NCI-H1092 treated with DMSO at 0.1 percent for 48 hours (cell line): Measurements from ENCODE around the gene RSRP1.
"Not testable (repeated sequence)": the region's sequence is repeated elsewhere in the genome, so short reads cannot be mapped to it uniquely, and the experiment has no call there.

ENCODE experiments used
- DNase-seq: peaks from one replicate; lab custom pipeline; 2025; lab: John Stamatoyannopoulos, UW

The RSRP1 gene, protein sequence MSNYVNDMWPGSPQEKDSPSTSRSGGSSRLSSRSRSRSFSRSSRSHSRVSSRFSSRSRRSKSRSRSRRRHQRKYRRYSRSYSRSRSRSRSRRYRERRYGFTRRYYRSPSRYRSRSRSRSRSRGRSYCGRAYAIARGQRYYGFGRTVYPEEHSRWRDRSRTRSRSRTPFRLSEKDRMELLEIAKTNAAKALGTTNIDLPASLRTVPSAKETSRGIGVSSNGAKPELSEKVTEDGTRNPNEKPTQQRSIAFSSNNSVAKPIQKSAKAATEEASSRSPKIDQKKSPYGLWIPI

DNA sequence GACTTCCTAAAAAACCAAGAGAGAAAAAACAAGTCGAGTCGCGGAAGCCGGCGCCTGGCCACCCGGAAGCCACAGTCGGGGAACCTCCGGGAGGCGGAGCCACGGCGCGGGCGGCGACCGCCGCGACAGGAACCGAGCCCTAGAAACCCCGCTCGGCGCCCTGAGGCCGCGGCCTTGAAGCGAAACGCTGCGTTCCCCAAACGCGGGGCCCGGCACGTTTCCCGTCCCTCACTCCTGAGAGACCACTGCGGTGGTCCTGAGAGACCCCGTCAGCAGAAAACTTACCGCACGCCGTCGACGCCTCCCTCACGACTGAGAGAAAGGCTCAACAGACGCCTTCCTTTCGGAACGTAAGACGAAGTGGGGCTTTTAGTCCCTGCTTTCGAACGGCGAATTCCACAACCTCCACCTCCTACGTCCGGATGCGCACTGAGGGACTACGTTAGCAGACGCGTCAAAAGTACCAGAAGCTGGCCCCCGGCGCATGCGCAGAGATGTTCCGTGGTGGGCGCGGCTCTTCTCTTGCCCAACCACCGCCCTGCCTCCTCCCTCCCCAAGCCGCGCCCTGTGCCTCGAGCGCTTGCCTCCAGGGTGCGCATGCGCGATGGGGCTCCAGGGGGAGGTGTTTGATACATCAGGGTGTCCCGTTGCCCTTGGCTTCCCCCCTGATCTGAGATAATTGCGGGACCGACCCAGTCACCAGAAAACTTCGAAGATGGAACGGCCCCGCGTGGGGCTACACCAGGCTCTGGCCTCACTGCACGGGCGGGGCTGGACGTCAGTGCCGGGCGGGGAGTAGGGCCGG, at the start of gene RSRP1:
TSS of gene RSRP1 (minus strand) at position 431 of the 805 bp plus-strand sequence. CDS start 491 bp downstream, outside the sequence.
- DNase-seq = peak; percentile 100

DNA sequence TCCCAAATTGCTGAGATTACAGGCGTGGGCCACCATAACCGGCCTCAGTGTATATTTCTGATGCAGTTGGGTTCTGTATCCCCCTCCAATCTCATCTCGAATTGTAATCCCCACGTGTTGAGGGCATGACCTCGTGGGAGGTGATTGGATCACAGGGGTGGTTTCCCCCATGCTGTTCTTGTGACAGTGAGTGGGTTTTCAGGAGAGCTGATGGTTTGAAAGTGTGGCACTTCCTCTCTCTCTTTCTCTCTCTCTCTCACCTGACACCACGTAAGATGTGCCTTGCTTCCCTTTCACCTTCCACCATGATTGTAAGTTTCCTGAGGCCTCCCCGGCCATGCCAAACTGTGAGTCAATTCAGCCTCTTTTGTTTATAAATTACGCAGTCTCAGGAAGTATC, 49.2 kb upstream of the RSRP1 start:
- not testable (repeated sequence) for DNase-seq

DNA sequence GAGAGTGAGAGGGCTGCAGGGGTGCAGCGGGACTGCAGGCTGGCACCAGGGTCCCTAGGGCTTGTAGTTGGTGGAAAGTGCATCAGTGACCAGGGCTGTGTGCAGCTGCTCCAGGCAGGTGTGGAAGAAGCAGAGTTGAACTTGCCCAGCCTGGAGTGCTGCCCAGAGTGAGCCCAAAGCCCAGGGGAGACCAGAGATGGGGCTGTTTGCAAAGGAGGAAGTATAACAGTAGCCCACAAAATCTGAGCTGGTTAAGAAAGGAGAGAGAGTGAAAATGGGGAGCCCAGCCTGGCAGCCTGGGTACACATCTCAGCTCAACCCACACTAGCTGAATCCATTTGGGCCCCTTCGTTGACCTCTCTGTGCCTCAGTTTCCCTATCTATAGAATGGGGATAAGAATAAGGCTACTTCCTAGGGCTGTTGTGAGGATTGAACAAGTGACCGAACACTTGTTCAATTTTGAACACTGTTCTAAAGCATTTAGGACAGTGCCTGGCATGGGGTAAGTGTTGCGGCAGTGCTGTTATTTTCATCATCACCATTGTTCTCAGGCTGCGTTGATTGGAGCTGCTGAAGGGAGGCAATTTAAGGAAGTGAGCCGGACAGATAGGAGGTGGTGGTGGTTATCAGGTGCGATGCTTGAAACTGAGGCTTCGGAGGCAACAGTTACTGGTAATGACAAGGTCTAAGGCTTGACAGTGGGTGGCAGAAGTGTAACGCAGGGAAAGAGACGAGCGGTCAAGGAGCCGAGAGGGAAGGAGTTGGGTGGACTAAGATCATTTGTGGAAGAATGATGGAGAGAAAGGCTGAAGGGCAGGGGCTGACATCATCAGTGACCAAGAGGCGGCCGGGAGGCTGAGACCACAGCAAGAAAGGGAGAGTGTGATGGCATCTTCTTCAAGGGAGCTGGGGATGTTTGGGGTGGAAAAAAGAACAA, 47.9 kb upstream of the RSRP1 start:
- DNase-seq = not testable (repeated sequence)

DNA sequence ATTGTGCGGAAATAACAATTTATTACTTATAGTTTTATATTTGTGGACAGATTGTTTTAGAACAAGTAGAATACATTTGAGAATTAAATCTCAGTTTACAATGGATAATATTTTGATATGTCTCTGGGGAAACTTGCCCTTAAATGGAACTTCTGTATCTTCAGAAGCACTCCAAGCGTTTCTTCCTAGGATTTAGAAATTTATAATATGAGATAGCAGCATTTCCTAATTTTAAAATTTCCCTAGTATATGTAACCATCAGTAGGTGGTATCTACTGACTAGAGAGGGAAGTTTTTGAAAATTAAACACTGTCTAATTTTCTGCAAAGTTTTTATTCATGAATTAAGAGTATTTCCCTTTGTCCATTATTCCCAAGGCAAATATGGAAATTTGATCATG, 46.2 kb upstream of the RSRP1 start:
- DNase-seq = not testable (repeated sequence)

DNA sequence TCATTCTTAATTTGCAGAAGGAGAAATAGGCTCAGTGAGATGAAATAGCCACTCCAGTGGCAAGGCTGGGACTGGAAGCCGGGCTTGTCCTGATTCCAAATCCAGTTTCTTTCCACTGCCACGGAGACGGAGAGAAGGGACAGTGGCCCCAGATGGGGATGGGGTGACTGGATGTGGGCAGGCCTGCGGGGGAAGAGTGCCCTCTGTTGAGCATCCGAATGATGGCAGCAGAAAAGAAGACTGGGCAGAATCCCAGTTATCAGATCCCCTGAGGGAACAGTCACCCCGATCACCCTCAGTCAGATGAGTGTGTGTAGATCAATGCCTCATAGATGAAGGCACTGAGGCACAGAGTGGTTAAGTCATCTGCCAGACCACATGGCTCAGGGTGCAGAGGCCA, 42.8 kb upstream of the RSRP1 start:
- not testable (repeated sequence) for DNase-seq

DNA sequence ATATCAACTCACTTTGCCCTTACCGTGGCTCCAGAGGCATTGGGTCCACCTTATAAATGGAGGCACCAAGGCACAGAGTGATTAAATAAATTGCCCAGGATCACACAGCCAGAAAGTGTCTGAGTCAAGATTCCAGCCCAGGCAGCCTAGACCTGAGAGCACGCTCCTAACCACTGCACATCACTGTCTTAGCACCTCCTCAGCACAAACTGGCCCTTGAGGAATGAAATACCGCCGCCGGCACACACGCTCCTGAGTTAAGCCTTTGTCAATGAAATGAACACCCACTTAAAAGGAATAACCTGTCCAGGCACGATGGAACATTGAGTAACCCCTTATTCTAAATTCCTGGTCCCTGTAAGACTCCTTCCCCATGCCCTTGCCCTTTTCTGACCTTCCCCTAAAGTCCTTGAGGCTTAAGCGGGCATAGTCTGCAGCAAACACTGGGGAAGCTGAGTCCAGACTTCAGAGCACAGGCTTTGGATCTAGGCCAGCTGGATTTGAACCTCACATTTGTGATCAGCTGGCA, 41.4 kb upstream of the RSRP1 start:
- DNase-seq = not testable (repeated sequence)

DNA sequence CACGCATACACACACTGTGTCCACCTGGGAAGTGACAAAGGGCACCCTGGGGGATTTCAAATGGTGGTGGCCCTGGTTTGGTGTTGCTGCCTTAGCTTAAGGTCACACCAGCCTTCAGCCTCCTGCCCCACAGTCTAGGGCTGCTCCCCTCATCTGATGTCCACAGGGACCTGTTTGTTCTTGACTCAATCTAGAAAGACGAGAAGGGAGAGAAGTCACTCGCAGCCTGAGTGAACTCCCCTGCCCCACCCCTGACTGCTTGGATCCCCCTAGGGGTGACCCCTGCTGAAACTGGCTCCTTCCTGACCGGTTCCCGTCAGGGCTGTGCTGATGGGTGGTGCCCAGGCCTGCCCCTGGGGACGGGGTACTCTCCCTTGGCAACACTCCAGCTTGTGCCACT, 39.9 kb upstream of the RSRP1 start:
- not testable (repeated sequence) for DNase-seq

DNA sequence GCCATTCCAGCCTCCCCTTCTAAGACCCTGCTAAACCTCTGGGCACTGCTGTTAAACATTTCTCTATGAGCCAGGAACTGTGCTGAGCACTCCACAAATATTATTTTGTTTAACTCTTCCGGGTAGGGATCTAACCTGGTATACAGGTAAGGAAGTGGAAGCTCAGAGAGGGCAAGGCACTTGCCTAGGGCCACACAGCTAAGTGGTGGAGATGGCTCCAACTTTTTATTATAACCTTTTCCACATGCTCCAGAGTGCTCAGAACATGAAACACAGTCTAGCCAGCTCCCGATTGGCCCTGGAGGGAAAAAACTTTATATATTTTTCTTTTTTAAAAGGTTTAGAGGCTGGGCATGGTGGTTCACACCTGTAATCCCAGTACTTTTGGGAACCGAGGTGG, 38.6 kb upstream of the RSRP1 start:
- DNase-seq = not testable (repeated sequence)

DNA sequence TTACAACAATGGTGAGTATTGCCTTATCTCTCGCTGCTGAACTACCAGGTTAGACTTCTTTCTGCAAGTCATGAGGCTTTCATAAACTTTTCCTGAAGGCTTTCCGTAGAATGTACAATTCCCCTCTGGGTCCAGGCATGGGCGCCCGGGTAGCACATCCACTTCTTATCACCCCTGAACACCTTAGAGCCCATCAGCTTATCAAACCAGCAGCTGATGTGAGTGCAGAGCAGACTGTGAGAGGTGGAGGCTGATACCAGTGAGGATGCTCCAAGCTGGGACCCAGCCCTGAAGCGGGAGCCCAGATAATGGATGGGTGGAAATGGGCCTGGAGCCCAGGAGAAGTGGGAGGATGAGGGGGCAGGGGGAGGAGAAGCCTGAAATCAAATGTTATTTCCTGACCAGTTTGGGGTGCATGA, 32.4 kb upstream of the RSRP1 start:
- DNase-seq = not testable (repeated sequence)

DNA sequence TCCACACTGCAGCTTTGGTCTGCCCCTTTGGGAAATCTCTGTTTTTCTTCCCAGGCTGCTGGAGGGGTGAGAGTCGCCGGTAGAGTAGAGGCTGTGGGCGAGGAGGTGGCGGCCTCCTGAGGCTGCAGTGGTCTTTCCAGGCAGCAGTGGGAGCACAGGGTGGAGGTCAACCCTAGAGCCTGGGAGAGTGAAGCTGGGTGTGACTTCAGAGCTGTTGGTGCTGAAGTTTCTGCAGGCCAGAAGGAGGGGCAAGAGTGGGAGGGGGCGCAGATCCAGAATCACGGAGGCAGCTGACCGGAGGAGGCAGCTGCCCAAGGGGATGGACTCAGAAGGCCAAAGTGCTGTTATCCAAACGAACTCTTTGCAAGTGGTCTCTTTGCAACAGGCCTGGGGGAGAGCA, 31.5 kb upstream of the RSRP1 start:
- DNase-seq = not testable (repeated sequence)

DNA sequence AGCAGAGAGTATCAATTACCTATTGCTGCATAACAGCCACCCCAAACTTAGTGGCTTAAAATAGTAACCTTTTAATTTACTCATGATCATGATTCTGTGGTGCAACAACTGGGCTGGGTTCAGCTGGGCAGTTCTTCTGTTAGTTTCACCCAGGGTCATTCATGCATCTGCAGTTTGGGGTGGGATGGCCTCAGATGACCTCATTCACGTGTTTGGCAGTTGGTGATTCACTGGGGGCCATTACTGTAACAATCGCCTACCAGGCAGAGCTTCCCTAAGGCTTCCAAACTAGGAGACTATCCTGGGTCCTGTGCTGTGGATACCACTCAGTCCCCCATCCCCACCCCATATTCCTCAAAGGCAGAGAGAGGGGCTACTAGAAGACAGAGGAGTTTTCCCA, 31.1 kb upstream of the RSRP1 start:
- not testable (repeated sequence) for DNase-seq

DNA sequence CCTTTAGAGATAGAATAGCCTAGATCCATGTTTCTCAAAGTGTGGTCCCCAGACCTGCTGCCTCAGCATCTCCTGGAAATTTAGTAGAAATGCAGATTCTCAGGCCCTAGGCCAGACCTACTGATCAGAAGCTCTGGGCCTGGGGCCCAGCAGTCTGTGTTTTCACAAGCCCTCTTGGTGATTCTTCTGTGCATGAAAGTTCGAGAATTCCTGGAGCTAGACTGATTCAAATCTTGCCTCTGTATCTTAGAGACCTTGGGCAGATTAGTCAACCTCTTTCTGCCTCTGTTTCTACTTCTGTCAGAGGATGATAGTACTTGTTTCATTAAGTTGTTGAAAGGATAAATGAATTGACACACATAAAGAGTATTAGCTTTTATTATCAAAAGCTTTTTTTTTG, 30.0 kb upstream of the RSRP1 start:
- not testable (repeated sequence) for DNase-seq

DNA sequence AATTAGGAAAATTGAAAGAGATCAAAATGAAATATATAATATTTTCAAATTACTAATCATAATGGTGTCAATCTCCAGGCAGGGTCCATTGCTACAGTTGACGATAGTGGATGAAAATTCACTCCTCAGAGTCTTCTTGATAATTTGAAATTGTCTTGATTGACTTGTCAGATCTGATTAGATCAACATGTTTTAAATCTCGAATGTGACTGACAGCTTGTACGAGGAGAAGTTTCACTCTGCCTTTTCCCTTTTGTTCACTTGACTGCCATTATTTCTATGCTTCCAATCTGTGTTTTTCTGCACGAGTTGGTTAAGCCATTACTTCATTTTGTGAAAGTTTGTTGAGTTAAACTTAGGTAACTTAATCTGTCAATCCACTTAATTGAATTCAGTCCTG, 28.4 kb upstream of the RSRP1 start:
- not testable (repeated sequence) for DNase-seq

DNA sequence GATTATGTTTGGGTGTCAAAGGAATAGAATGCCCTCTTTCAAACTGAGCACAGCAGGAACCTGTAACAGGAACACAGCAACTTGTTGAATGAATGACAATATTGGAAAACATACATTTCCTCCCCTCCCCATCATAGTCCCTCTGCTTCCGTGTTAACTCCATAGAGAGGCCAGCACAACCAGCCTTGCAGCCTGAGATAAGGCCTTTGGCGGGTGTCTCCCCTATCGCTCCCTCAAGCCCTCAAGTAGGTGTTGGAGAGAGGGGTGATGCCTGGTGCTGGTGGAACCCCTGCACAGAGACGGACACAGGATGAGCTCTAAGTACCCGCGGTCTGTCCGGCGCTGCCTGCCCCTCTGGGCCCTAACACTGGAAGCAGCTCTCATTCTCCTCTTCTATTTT, 25.0 kb upstream of the RSRP1 start, which contains the start of gene RHD:
TSS of gene RHD (plus strand) at position 272 of the 400 bp plus-strand sequence. CDS start at position 311, 39 bp downstream.
- not testable (repeated sequence) for DNase-seq

DNA sequence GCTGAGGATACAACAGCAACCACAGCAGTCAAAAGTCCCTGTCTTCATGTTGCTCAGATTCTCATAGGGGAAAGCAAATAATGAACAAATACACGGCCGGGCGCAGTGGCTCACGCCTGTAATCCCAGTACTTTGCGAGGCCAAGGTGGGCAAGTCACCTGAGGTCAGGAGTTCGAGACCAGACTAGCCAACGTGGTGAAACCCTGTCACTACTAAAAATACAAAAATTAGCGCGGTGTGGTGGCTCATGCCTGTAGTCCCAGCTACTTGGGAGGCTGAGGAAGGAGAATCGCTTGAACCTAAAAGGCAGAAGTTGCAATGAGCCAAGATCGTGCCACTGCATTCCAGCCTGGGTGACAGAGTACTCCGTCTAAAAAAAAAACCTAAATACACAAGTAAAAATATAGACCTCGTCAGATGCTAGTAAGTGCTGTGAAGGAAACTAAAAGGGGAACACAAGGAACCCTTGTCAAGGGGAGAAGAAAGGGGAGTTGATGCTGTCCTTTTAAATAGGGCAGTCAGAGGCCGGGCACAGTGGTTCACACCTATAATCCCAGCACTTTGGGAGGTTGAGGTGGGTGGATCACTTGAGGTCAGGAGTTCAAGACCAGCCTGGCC, 21.0 kb upstream of the RSRP1 start:
- DNase-seq = not testable (repeated sequence)

DNA sequence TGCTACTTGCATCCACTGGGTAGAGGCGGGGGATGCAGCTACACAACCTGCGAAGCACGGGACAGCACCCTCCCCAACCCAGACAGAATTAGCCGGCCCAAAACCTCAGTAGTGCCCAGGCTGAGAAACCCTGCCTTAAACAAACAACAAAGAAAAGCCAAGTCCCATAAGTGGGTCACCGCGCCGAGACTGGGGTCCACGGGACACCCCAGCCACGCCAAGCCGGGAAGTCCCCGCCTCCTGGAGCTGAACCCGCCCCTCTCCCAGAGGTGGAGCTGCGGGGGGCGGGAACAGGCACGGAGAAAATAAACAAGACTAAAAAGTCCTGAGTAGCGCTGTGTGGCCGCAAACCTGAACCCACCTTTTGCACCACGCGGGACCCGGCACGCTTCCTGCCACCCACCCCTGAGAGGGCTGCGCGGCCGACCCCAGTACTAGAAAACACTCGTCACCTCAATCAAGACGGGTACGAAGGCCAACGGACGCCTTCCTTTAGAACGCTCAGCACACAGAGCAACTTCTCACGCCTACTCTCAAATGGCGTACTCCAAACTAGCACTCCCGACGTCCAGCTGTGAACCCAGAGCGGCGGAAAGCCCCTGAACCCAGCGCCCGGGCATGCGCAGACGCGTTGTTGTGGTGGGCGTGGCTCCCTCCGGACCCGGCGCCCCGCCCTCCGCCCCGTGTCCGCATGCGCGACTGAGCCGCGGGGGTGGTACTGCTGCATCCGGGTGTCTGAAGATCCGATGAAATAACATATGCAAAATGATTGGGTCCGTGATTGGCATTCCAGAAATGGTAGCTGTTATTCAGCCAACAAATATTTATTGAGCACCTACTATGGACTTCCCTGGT, 20.3 kb upstream of the RSRP1 start:
- peak; percentile 84 for DNase-seq

DNA sequence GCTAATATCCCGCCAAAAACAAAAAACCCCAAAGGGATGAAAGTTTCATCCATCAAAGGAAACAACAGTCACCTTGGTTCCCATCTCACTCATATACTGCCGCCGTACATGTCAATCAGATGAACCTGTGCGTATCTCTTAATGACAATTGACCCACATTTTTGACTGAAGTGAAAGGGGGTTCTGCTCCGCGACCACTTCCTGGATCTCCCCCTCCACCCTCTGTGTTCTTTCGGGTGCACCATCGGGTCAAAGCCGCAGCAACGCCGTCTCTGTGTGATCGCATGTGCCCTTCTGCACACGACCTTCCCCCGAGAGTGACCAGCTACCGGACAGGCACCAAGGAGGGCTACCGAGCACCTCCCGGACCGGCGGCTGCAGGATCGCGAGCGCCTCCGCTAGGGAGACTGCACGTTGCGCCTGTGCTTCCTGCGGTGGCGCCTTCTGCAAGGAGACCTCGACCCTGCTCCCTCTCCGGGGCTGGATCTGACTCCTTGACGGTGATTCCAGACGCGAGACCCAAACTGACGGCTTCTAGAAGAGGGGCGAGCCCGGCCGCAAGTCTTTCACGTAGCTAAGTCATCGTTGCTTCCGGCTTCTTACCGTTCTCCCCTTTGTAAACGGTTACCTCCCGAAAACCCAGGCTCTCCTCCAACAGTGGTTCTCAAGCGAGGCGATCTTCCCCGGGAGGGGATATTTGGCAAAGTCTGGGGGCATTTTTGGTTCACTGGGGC, 19.5 kb upstream of the RSRP1 start:
- not testable (repeated sequence) for DNase-seq

DNA sequence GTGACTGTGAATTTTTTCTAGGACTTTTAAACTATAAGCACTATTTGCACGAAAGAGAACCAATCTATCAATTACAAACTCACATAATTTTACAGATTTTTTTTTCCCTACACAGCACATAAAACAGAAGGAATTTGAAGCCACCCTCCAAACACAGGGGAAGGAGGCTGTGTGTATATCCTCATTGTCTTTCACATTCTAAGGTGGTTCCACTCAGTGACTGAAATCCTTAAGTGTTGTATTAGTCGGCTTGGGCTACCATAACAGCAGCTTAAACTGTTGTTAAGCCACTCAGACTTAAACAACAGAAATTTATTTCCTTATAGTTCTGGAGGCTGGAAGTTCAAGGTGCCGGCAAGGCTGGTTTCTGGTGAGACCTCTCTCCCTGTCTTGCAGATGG, 13.1 kb upstream of the RSRP1 start:
- not testable (repeated sequence) for DNase-seq

DNA sequence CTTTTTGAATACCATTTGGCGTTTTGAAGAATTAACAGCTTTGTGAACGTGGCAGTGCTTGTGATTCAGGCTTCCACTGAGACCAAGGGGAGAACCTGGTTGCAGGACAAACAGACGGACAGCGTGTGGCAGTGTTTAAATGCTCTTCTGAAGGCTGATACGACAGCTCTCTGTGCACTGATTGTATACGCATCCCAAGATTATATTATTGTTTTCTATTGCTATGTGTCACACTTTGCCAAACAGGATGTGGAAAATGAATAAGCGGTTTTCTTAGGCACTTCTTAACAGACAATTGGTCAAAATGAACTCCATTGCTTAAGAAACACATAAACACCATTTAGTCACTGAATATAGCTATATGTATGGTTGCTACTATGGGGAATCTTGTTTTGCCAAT, 12.6 kb upstream of the RSRP1 start:
- DNase-seq = not testable (repeated sequence)

DNA sequence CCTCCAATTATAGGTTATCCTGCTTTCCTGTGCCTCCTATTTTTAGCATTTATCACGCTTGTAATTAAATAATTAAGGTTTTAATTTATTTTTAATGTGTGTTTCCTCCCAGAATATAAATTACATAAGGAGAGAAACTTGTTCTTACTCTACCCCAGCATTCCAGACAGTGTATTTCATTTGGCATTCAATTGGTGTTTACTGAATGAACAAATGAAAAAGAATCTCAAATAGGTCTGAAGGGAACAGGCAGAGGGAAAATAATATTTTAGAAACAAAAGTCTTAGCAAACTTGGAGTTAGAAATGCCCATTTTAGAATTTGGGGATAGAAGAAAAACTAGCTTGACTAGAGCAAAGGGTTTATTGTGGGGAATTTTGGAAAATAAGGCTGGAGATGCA, 9.9 kb upstream of the RSRP1 start:
- no peak for DNase-seq
